Activated CD4-positive, CD25-positive, alpha-beta regulatory T cell treated with anti-CD3 and anti-CD28 coated beads, Interleukin-2, amount 50 U/mL, for 72 hours (primary cell): ENCODE results near the gene ZNF598.
A peak's percentile ranks its signal among the peaks of the same experiment; 100 is the strongest.
"Not testable (repeated sequence)": the region's sequence is repeated elsewhere in the genome, so short reads cannot be mapped to it uniquely, and the experiment has no call there.

Experiments
- DNase-seq: peaks from one replicate; pipeline ENCODE4 v3.0.0; 2021

ZNF598 gene

DNA sequence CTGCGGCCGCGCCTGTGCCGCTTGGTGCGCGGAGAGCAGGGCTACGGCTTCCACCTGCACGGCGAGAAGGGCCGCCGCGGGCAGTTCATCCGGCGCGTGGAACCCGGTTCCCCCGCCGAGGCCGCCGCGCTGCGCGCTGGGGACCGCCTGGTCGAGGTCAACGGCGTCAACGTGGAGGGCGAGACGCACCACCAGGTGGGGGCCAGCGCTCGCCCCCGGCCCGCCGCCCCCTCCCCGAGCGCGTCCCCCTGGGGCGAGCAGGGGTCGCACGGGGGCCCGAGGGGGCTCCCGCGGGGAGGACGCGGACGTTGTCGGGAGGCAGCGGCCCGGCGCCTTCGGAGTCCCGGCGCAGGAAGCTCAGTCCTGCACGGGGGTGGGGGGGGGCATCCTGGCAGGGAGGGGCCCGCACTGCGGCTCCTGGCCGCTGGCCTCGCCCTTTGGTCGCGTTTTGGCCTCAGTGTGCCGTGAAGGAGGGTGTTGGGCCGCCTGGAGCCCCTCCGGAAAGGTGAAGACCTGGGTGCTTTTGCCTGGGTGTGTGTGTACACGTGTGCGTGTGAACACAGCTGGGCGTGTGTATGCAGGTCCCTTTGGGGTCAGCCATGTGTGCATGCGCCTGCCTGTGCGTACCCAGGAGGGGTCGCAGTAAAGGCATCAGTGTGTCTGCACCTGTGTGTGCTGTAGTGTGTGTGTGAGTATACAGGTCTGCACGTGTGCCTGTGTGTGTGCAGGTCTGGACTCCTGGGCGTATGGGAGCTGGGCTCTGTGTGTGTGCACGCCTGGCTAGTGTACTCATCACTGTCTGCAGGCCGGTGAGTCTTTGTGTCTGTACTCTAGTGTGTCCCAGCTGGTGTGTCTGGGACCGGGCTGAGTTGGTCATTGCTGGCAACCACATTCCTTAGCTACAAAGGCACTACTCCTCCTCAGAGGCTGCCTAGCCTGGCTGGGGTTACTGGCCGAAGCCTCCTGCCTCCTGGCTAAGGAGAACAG is 17.7 kb upstream of the ZNF598 start:
- DNase-seq = no peak

DNA sequence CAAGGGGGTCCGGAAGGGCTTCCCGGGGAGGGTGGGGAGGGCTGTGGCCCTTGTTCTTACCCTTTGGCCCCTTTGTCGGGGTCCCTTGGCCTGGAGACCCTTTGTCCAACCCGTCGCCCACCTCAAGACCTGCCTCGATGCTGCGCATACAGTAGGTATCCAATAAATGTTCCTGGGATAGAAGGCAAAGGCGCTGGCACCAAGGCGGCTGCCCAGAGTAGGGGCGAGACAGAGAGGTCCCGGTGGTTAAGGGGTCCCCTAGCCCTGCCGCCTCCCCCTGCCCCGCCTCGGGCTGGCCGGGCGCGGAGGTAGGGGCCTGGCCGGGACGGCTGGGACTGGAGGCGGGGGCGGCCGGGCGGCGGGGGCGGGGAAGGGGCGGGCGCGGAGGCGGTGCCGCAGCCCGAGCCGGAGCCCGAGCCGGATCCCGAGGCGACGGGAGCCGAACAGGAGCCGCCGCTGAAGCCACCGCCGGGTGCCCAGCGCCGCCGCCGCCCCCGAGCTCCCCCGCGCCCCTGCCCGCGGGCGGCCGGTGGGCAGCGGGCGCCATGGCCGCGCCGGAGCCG is 16.9 kb upstream of the ZNF598 start, which contains the start of gene NHERF2:
Gene NHERF2, plus strand, starts transcription at position 442 of the 563 bp plus-strand sequence. Its CDS starts 104 bp downstream, at position 546.
- DNase-seq = no peak

- no peak for DNase-seq
Measured at GRCh38 chr16:2025878-2026460, 16.3 kb upstream of the ZNF598 start.

DNA sequence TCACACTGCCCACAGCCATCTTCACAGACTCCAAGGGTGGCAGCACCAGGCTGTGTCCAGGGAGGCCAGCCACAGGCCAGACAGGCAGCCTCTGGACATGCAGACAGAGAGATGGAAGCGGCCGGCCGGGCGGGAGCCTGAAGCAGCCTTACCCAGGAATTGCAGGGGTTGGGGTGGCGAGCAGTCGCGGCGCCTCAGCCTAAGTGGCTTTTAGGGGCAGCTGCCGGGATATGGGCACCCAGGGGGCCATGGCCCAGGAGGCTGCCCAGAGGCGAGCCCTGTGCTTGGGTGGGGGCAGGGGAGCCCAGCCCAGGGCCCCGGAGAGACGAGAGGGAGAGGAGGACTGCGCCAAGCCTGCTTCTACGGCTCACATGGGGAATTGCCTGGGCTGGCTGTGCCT is 15.6 kb upstream of the ZNF598 start:
- DNase-seq = no peak

DNA sequence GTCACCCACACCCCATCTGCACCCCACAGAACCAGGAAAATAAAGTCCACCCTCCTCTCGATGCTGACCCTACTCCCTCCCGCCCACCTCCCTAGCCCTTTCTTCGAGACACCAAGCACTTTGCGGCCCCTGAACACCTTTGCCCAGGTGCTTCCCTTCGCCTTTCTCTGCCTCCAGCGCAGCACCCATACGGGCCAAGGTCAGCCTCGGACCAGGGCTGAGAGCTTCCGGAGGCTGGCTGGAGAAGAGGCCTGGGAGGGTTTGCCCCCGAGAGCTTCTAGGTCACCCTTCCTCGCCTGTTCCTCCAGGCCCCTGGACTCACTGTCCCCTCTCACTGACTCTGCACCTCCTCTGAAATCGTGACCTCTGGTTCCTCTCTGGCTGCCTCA is 14.4 kb upstream of the ZNF598 start:
- no peak for DNase-seq

DNA sequence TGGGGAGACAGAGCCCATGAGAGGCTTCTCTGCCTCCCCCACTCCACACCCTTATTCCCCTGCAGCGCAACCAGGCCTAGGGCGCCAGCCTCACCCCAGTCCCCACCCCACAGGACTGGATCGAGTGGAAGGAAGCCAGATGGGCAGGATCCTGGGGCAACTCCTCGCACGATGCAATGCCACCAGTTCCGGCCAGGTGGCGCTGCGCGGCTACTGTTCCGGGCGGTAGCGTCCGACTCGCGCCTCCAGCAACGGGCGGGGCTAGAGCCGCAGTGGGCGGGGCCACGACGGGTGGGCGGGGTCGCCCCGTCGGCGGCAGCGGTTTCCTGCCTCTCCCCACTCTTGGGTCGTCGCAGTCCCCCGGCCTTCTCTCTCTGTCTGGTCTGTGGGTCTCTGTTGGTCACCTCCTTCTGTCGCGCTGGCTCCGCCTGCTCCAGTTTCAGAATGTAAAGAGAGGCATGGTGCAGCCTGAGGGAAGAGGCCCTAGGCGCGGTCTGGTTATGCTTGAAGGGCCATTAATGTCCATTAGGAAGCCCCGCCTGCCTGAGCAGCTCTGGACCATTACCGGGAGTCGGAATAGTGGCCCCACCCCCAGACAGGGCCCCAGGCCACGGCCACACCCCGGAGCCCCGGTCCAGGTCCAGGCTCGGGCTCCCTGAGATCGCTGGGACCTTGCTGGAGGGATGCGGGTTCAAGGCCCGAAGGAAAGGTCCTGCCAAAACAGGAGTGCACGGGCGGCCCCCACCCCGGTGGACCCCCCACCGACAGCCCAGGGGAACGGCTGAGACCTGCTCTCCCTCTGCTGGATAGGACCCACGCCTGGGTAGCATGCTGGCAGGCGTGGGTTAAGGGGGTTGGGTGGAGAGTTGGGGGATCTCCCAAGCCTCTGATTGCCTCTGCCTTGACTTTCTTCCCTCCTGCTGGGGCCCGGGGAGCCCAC is 13.7 kb upstream of the ZNF598 start:
- DNase-seq = peak; percentile 97

DNA sequence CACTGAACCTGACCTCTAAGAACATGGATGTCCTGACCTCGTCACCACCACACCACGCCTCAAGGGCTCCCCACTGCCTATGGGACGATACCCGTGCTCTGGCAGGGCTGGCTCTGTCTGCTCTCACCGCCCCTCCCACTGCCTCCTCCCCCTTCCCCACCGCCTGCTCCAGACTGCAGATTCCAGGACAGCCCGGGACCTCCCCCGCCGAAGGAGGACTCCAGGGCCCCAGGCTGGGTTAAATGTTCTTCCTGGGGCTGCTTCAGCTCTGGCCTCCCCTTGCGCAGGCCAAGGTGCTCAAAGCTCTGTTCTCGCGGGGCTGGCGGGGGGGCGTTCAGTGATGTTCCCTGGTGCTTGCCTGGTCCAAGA is 13.1 kb upstream of the ZNF598 start:
- no peak for DNase-seq

DNA sequence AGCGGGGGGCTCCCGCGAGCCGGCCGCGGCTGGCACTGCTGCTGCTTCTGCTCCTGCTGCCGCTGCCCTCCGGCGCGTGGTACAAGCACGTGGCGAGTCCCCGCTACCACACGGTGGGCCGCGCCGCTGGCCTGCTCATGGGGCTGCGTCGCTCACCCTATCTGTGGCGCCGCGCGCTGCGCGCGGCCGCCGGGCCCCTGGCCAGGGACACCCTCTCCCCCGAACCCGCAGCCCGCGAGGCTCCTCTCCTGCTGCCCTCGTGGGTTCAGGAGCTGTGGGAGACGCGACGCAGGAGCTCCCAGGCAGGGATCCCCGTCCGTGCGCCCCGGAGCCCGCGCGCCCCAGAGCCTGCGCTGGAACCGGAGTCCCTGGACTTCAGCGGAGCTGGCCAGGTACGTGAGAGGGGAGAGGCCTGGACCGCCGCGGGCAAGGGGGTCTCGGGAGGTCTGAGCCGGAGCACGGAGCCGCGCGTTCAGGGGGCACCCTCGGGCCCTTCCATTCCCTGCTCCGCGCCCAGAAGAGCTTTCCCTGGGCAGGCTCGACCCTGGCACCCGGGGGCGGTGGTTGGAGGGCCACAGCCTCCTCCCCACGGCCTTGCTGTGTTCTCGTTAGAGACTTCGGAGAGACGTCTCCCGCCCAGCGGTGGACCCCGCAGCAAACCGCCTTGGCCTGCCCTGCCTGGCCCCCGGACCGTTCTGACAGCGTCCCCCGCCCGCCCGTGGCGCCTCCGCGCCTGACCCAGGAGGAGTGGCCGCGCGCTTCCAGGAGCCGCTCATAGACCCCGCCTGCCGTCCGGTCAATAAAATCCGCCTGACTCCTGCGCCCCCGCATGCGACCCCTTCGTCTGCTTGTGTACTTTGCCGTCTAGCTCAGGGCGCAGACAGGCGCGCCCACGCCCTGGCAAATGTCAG is 10.6 kb upstream of the ZNF598 start:
- no peak for DNase-seq

- DNase-seq = no peak
Measured at GRCh38 chr16:2019518-2019920, 9.9 kb upstream of the ZNF598 start, which contains the start of gene NPW. Gene NPW, plus strand, starts transcription at chr16:2019785.

GRCh38 chr16:2016407-2016922 is 6.8 kb upstream of the ZNF598 start:
- no peak for DNase-seq

DNA sequence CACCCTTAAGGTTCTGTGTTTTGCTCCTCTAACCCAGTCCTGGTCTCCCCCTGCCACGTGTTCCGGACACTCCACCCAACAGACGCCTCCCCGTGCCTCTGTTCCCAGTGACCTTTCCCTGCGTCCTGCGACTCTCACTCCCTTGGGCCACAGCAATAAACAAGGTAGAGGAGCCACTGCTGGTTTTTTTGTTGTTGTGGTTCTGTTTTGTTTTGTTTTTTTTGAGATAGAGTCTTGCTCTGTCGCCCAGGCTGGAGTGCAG is 6.3 kb upstream of the ZNF598 start:
- DNase-seq = no peak

GRCh38 chr16:2015117-2015946 is 5.7 kb upstream of the ZNF598 start:
- DNase-seq = no peak

- no peak for DNase-seq
Measured at GRCh38 chr16:2013527-2013926, 3.9 kb upstream of the ZNF598 start.

DNA sequence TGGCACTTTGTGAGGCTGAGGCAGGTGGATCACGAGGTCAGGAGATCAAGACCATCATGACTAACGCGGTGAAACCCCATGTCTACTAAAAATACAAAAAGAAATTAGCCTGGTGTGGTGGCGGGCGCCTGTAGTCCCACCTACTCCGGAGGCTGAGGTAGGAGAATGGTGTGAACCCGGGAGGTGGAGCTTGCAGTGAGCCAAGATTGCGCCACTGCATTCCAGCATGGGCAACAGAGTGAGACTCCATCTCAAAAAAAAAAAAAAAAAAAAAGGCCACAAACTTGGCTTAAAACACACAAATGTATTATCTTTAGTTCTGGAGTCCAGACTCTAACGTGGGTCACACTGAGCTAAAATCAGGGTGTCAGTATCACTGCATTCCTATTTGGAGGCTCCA is 2.1 kb upstream of the ZNF598 start:
- DNase-seq = not testable (repeated sequence)

DNA sequence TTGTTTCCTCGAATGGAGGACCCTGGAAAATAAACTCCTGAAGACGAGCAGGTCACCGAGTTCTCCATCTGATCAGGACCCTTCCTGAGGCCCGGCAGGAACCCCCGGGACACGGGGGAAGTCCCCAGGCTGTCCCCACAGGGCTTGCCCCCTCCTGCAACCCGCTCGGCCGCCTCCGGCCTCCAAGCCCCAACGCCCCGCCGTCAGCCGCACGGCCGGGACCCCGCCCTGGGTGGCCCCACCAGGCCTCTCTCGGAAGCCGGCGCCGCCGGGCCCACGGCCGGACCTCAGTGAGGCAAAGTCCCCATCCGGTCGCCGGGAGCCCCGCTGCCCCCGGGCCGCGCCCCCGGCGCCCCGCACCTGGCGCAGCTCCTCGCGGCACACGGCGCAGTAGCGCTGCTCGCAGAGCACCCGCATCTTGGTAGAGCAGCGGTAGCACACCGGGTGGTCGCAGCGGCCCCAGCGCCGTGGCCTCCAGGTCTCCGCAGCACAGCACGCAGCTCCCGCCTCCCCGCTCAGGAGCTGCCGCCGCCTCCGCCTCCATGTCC is 383 bp downstream of the ZNF598 start:
- no peak for DNase-seq

GRCh38 chr16:2008631-2009163 is 924 bp downstream of the ZNF598 start:
- DNase-seq = no peak

DNA sequence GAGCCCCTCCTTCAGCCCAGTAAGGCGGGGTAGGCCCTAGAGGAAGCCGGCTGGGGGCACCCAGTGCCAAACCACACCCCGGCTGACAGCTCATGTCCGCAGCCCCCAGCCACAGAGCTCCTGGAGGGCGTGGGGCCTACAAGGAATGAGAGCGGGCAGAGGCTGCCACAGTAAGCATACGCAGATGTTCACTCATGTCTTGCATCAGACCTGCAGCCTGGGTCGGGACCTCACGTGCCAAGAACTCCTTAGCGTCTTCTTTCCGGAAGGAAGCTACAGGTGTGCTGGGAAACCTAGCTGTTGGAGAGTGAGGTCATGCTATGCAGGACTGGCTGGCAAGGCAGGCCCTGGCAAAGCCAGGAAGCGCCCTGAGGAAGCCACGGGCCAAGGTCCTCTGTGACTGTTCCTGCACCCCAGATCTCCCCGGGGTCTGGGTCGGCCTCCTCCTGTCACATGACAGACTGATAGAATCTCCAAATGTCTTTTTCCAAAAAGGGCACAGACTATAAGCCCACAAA is 1.6 kb downstream of the ZNF598 start:
- DNase-seq = no peak

DNA sequence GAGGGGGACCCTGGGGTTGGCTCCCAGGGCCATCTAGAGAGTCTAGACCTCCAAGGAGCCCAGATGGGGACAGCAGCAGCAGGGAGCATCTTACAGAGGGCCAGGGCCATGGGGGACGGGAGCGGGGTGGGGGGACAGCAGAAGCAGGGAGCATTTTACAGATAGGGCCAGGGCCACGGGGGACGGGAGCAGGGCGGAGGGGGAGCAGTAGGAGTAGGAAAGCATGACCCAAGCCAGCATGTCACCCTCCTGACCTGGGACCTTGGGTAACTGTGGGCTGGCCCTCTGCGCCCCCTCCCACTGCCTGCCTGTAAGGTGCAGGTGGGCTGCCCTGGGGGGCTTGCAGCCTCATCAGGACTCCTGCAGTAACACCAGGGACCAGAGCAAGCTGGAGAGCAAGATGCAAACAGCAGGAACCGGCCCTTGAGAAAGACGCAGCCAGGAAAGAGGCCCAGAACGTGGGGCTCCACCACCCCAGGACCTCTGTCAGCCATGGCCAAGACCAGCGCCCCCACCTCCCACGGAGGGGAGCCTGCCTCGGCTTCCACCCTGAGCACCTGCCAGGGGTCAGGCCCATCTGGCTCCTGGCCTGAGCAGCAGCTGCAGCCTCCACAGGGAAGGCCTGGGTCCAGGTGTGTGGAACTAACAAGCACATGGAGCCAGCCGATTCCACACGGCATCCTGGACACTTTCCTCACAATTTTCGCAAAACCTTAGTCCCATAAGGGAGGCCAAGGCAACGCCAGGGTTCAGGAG is 2.4 kb downstream of the ZNF598 start:
- DNase-seq = no peak

DNA sequence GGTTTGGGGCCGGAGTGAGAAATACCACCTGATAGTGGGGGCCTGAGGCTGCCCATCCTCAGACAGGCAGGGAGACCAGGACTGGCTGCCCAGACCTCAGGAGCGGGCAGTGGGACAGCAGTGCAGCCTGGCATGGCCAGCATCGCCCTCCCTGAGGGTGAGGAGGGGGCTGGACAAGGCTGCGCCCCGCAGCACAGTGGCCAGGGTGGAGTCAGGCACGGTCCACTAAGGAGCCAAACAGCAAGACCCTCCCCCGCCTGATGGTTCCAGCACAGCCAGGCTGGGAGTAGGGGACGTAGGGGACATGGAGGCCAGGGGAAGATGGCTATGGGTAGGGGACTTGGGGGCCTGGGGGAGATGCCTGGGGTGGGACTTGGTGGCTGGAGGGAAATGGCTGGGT is 3.3 kb downstream of the ZNF598 start:
- no peak for DNase-seq
